Breast epithelium (tissue), 4 donors: Measurements from ENCODE around the gene DBNDD1. TPM values are rescaled to one million over a fixed set of nuclear protein-coding genes. Genes with fewer than 3 reads are reported as not detected.

Experiments used
- DNase-seq, 2 donors: peaks; one replicate each; pipeline ENCODE4 v3.0.0-alpha.2; 2019; ENCODE audit warnings: low spot score in 2 of 2
- H3K27ac ChIP-seq, 2 donors: fragments of 200-600 bp; sonication (generic) in 1 of 2; one replicate each; pipeline ENCODE4 v1.5.1; 2016 to 2019; ENCODE audit warnings: mild to moderate bottlenecking in 1 of 2
- H3K27me3 ChIP-seq, 2 donors: fragments of 200-600 bp; sonication (generic) in 1 of 2; one replicate each; pipeline versions ENCODE4 v1.5.1 to v1.6.0; 2017 to 2019; ENCODE audit warnings: control low read depth in 1 of 2, mild to moderate bottlenecking in 1 of 2
- H3K36me3 ChIP-seq: fragments of 200-600 bp; one replicate; pipeline ENCODE4 v1.5.1; 2019
- H3K4me1 ChIP-seq, 2 donors: fragments of 200-600 bp; sonication (generic); one replicate each; pipeline ENCODE4 v1.5.1; 2016 to 2019; ENCODE audit warnings: control low read depth in 1 of 2
- H3K4me3 ChIP-seq, 3 donors: fragments of 200-600 bp; sonication (generic); 1 replicate in 2 of 3; 2 replicates in 1 of 3; pipeline ENCODE4 v1.5.1; 2016 to 2019; ENCODE audit warnings: mild to moderate bottlenecking in 3 of 3, moderate library complexity in 2 of 3
- H3K9me3 ChIP-seq, 2 donors: fragments of 200-600 bp; sonication (generic) in 1 of 2; one replicate each; pipeline ENCODE4 v1.5.1; 2016 to 2019; ENCODE audit warnings: control low read depth in 1 of 2
- CTCF ChIP-seq, 3 donors: fragments of 450-650 bp; IDR thresholded peaks; one replicate each; pipeline ENCODE4 v1.5.1; 2016 to 2017; ENCODE audit warnings: antibody characterized with exemption in 3 of 3, mild to moderate bottlenecking in 3 of 3, moderate library complexity in 3 of 3
- POLR2A ChIP-seq: fragments of 450-650 bp; IDR thresholded peaks from one replicate; pipeline ENCODE4 v1.6.1; 2016; ENCODE audit warnings: antibody characterized with exemption, mild to moderate bottlenecking, moderate library complexity
- POLR2AphosphoS5 ChIP-seq, 3 donors: sonication (generic); formaldehyde crosslinking; IDR thresholded peaks; one replicate each; pipeline ENCODE4 v1.6.1; 2017; ENCODE audit warnings: antibody characterized with exemption in 3 of 3
- intact Hi-C: fragments of 100-400 bp; cut with DNase I; formaldehyde crosslinking; loops from one replicate; pipeline ENCODE4 v1.15.1; 2023; ENCODE audit warnings: low total_unique reads
- total RNA-seq, 3 donors: library from RNA; depleted of rRNA; stranded (reverse); fragments of >200 nt; gene quantifications; one replicate each; pipeline ENCODE4 v1.1.0, GENCODE V29; 2016

Gene DBNDD1
- total RNA-seq, 3 donors from 2014 or later: 3.7 to 7.9 (median 6.0) TPM

DNA sequence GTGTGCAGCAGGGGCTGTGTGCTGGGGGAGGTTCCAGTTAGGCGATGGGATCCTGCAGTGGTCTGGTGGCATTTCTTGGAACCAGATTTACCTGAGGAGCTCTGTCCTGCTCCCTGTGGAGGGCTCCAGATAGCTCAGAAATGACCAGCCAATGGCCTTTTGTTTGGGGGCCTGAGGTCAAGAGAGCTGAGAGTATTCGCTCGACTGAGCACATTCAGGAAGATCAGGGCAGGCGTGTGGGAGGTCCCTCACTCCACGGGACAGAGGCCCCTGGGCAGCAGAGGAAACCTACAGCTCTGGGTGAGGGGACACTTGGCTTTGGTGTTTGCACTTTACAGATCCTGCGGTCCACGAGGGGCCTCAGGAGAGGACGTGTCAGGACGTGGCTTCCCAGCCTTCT lies 52.5 kb downstream of the DBNDD1 start:
- no peaks in the 10 kb centered on the region for H3K27me3 ChIP-seq
- intact Hi-C loops: no loop called here
- H3K4me3 ChIP-seq: no peak overlapping the region
- H3K9me3 ChIP-seq: no peaks in the 10 kb centered on the region
- H3K4me1 ChIP-seq: peaks cover 4 to 10% of the 10 kb centered on the region in 2 donors
- H3K27ac ChIP-seq: no peak overlapping the region
- TF ChIP-seq POLR2A (no peak), CTCF (IDR thresholded peaks at IDR 0.05) (no peak), POLR2AphosphoS5 (IDR thresholded peaks at IDR 0.05) (no peak)
- DNase-seq: no peak
- no peaks in the 10 kb centered on the region for H3K36me3 ChIP-seq

- Histone ChIP-seq H3K36me3 (no peaks in the 10 kb centered on the region), H3K27ac (no peak overlapping the region), H3K4me1 (no peaks in the 10 kb centered on the region), H3K9me3 (no peaks in the 10 kb centered on the region), H3K27me3 (no peaks in the 10 kb centered on the region), H3K4me3 (no peak overlapping the region)
- intact Hi-C loops: no loop called here
- TF ChIP-seq POLR2A (no peak), POLR2AphosphoS5 (IDR thresholded peaks at IDR 0.05) (no peak), CTCF (IDR thresholded peaks at IDR 0.05) (no peak)
- no peak for DNase-seq
These were observed 53.6 kb downstream of the DBNDD1 start for GRCh38 chr16:89965447-89966225.

DNA sequence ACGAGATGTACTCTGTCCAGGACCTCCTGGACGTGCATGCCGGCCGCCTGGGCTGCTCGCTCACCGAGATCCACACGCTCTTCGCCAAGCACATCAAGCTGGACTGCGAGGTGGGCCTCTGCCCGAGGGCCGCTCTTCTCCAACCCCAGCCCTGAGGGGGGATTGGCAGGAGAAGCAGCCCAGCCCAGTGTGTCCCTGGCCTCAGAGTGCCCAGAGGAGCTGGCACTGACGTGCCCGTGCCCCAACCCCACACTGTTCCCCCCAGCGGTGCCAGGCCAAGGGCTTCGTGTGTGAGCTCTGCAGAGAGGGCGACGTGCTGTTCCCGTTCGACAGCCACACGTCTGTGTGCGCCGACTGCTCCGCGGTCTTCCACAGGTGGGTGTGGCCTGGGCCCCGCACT lies 55.1 kb downstream of the DBNDD1 start:
- H3K4me3 ChIP-seq: no peak overlapping the region
- no peaks in the 10 kb centered on the region for H3K27me3 ChIP-seq
- H3K36me3 ChIP-seq: no peaks in the 10 kb centered on the region
- H3K9me3 ChIP-seq: no peaks in the 10 kb centered on the region
- no peak for TF ChIP-seq CTCF (IDR thresholded peaks at IDR 0.05)
- TF ChIP-seq POLR2A: no peak
- TF ChIP-seq POLR2AphosphoS5 (IDR thresholded peaks at IDR 0.05): no peak
- no peak for DNase-seq
- no peaks in the 10 kb centered on the region for H3K4me1 ChIP-seq
- intact Hi-C loops: no loop called here
- H3K27ac ChIP-seq: no peak overlapping the region

GRCh38 chr16:89962754-89963498 lies 56.3 kb downstream of the DBNDD1 start:
- H3K36me3 ChIP-seq: no peaks in the 10 kb centered on the region
- TF ChIP-seq POLR2AphosphoS5 (IDR thresholded peaks at IDR 0.05) (no peak), CTCF (IDR thresholded peaks at IDR 0.05) (no peak), POLR2A (no peak)
- no peak for DNase-seq

DNA sequence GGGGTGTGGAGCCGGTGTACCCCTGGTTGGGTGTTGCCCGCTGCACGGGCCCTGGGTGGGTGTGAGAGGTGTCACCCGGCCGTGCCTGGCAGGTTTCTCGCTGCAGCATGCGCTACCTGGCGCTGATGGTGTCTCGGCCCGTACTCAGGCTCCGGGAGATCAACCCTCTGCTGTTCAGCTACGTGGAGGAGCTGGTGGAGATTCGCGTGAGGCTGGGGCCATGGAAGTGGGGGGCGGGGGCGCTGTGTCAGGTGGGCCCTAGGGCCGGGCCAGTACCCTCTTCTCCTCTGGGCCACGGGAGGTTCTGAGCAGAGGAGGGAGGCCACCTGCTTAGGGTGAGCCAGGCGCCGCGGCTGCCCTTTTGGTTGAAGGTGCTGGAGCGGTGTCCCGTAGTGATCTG lies 57.3 kb downstream of the DBNDD1 start:
- intact Hi-C loops: no loop called here
- Histone ChIP-seq H3K27ac (no peak overlapping the region), H3K36me3 (no peaks in the 10 kb centered on the region), H3K4me3 (no peak overlapping the region), H3K9me3 (no peaks in the 10 kb centered on the region), H3K4me1 (no peaks in the 10 kb centered on the region), H3K27me3 (no peaks in the 10 kb centered on the region)
- no peak for DNase-seq
- no peak for TF ChIP-seq POLR2A
- TF ChIP-seq CTCF (IDR thresholded peaks at IDR 0.05): no peak
- TF ChIP-seq POLR2AphosphoS5 (IDR thresholded peaks at IDR 0.05): no peak

More at GRCh38 chr16:89962754-89963498, 56.3 kb downstream of the DBNDD1 start:
- Histone ChIP-seq H3K27me3 (no peaks in the 10 kb centered on the region), H3K27ac (no peak overlapping the region), H3K4me1 (no peaks in the 10 kb centered on the region), H3K9me3 (no peaks in the 10 kb centered on the region), H3K4me3 (no peak overlapping the region)
- intact Hi-C loops: no loop called here
